ENCODE results near the gene CD83.

The CD83 gene

DNA sequence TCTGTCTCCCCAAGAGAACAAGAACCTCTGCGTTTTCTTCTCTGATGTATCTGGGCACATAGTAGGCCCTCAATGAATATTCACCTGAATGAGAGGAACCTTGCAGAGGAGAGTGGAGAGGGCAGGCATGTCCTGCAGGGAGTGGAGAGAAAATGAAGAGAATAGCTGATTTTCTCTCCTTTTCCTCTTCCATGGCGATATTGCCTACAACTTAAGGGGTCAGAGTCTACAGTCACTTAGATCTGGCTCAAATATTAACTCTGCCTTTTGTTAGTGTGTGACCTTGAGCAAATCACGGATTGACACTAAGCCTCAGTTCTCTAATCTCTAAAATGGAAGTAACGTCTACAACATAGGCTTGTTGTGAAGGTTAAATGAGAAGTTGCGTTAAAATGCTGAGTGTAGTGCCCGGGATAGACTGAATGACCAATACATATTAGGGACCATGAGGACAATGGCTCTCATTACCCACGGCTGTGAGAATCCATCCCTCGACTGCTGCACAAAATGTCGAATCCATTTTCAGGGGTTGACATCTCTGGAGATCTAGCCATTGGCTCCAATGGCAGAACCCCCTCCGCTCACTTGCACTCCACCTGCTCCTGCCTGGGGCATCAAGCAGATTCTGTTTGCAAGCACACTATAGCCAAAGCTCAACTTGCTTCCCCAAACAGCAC is 14.8 kb downstream of the CD83 start:
- TF ChIP-seq, protein P1, sequence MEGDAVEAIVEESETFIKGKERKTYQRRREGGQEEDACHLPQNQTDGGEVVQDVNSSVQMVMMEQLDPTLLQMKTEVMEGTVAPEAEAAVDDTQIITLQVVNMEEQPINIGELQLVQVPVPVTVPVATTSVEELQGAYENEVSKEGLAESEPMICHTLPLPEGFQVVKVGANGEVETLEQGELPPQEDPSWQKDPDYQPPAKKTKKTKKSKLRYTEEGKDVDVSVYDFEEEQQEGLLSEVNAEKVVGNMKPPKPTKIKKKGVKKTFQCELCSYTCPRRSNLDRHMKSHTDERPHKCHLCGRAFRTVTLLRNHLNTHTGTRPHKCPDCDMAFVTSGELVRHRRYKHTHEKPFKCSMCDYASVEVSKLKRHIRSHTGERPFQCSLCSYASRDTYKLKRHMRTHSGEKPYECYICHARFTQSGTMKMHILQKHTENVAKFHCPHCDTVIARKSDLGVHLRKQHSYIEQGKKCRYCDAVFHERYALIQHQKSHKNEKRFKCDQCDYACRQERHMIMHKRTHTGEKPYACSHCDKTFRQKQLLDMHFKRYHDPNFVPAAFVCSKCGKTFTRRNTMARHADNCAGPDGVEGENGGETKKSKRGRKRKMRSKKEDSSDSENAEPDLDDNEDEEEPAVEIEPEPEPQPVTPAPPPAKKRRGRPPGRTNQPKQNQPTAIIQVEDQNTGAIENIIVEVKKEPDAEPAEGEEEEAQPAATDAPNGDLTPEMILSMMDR (conservative IDR thresholded peaks at IDR 0.05), result no peak

DNA sequence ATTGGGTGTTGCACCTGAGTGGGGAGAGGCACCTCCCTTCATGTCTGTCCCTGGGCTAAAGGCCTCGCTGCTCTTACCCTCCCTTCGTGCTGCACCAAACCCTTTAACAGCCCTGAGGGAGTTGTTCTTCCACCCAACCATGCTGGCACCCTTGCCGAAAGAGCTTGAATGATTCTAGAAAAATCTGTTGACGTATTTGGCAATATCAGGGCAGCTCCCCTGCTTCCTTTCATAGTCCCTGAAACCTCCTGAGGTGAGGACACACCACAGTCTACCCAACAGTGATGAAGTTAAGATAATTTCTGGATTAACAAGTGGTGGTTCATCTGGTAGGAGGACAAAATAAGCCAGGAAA is 15.3 kb downstream of the CD83 start:
- H3K27ac ChIP-seq, result no peak overlapping the region
- TF ChIP-seq, protein P1 (conservative IDR thresholded peaks at IDR 0.05), result no peak

More for the DNA sequence above, 14.8 kb downstream of the CD83 start:
- H3K27ac ChIP-seq, result no peak overlapping the region

DNA sequence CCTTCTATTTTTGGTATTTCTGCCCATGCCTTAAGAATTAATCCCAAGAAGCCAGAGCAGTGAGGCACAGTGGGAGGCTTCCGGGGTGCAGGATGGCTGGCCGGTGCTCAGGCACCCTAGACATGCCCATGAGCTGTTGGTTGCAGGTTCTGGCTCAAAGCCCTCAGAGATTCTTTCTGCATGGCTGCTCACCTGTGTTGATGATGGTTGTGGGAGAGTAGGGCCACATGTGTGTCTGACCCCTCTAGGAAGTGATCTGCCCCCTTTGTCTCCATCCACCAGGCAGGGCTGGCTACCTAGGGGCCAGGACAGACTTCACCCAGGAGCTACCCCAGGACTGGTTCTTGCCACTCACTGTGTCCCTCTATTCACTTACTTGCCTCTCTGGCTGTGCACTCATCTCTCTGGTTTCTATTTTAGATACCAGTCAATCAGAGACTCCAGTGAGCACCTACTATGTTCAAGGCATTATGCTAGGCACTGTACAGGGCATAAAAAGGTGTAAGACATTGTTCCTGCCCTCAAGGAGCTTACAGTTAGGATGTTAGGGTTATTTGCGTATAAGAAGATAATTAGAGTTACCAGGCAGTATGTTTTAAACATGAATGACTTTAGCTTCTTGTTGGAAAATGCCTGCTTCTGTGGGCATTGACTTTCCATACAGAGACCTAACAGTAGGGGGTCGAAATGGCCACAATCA is 16.8 kb downstream of the CD83 start:
- H3K27ac ChIP-seq, result no peak overlapping the region
- TF ChIP-seq, protein P1 (conservative IDR thresholded peaks at IDR 0.05), result no peak

DNA sequence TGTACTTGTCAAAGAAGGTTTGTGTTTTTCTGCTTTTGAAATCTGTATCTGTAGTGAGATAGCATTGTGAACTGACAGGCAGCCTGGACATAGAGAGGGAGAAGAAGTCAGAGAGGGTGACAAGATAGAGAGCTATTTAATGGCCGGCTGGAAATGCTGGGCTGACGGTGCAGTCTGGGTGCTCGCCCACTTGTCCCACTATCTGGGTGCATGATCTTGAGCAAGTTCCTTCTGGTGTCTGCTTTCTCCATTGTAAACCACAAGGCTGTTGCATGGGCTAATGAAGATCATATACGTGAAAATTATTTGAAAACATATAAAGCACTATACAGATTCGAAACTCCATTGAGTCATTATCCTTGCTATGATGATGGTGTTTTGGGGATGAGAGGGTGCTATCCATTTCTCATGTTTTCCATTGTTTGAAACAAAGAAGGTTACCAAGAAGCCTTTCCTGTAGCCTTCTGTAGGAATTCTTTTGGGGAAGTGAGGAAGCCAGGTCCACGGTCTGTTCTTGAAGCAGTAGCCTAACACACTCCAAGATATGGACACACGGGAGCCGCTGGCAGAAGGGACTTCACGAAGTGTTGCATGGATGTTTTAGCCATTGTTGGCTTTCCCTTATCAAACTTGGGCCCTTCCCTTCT is 18.4 kb downstream of the CD83 start:
- TF ChIP-seq, protein P1 (conservative IDR thresholded peaks at IDR 0.05), result no peak
- no peak overlapping the region for H3K27ac ChIP-seq

DNA sequence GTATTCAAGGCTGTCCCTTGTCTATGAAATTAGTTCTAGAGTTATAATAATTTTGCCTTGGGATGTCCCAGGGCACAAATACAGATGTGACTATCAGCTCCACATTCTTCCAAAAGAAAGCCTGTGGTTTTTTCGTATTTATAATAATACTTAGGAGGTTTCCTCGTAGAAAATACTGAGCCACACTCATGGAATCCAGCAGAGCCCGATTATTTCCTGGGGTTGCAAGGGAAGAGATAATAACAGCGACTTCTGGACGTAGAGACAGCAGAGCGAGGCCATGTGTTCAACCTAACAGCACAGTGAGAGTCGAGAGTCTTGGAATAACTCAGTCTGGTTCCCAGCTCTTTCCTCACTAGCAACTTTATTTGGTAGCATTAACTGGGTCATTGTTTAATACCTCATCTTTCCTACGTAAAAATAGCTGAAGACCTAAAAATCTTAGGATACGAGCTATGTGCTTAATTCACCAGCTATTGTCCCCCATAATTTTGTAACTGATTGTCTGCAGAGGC is 21.2 kb downstream of the CD83 start:
- no peak overlapping the region for H3K27ac ChIP-seq
- TF ChIP-seq, protein P1 (conservative IDR thresholded peaks at IDR 0.05), result no peak

DNA sequence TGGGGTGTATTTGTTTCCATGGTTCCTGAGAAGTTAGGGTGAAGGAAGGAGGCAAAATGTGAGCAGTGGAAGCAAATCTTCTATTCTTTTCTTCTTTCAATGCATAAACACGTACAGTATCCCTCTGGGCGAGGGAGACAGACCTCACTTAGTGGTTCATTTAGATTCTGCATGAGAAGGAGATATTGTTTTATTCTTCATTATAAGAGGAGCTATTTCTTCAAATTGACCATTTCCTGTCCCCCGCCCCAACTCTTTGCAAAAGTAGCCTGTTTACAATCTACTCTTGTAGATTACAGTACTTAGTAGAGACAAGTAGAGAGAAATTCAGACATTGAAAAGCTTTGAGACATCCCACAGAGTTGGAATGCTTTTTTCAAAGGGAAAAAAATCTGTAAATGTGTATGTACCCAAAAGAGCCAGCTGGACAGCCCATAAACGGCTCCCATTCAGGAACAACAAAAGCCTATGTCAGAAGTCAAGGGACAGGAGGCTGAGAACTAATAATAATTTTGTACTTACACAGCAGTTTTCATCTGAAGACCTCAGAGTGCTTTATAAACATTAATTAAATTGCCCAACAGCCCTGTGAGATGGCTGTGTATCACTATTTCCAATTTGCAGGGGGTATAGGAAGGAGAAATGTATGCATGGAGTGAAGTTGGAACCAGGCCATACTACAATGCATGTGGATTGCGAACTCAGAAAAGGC is 23.9 kb downstream of the CD83 start:
- TF ChIP-seq, protein P1 (conservative IDR thresholded peaks at IDR 0.05), result no peak
- H3K27ac ChIP-seq, result no peak overlapping the region

DNA sequence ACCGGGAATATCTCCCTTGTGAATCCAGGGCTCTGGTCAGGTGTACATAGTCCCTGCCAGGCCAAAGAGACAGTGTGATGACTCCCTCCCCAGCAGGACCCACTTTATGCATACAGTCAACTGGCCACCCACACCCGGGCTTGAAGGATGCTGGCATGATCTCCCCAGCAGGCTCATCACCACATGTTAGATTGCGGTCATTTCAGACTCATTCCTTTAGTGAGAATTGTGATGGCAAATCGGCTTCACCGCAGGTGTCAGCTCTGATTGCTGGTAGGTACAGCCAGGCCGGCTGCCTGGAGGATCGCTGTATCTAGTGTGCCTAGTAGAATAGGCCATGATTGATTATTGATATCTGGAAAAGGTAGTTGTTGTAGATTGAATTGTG is 24.5 kb downstream of the CD83 start:
- no peak overlapping the region for H3K27ac ChIP-seq
- TF ChIP-seq, protein P1 (conservative IDR thresholded peaks at IDR 0.05), result no peak

Data from VCaP (cell line).